Cardiac septum (tissue), 1 donor: ENCODE data around the gene SLC25A3. TPM values are rescaled to one million over a fixed set of nuclear protein-coding genes. Genes with fewer than 3 reads are reported as not detected.
A peak's percentile ranks its signal among the peaks of the same experiment; 100 is the strongest.
"Not testable (repeated sequence)": the region's sequence is repeated elsewhere in the genome, so short reads cannot be mapped to it uniquely, and the experiment has no call there.

ENCODE experiments used
- DNase-seq: peaks from one replicate; pipeline ENCODE4 v3.0.0-alpha.2; 2020; ENCODE audit warnings: low spot score
- intact Hi-C: fragments of 100-400 bp; cut with DNase I; formaldehyde crosslinking; loops from one replicate; pipeline ENCODE4 v1.14.0; 2022
- total RNA-seq: library from RNA; stranded (reverse); fragmentation: NEBNext Ultra II Directional; extraction: Animal tissue kit (Norgen Biotek cat#: 25700); gene quantifications from one replicate; pipeline ENCODE4 v1.2.1, GENCODE V29; 2021
- donor health status: DM: no; HTN: no; CAD: no.

SLC25A3 gene
- total RNA-seq, 1 donor from 2014 or later: 1,075 TPM

GRCh38 chr12:98591209-98591608, 2.3 kb upstream of the SLC25A3 start:
- no peak for DNase-seq
- intact Hi-C loops: loop anchor here (2.0 kb wide), 1 partner anchor 24 kb away; no protein-coding TSS in a partner anchor

DNA sequence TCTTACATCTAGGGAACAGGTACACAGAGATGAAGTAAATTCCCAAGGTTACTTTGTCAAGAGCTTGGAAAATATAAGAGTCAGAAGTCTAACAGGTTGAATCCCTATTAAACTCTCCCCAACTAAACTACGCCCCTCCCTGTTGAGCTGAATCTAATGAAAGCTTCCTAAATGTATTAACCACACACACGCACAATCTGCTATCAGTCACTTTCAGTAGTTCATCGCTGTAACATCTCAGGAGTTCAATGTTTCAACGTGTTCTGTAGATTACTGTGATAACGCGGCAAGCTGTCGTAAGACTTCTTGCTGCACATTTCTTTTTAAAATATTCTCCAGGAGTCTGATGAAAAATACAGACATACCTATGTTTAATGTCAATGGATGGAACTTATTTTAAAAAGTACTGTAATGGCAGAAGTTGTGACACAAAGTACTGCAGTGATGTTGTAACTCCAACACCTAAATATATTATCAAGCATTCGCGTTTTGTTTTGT, 612 bp upstream of the SLC25A3 start:
- intact Hi-C loops: loop anchor here (1.0 kb wide), 1 partner anchor 52 kb away; the partner anchor contains the start of gene APAF1
- DNase-seq: no peak

DNA sequence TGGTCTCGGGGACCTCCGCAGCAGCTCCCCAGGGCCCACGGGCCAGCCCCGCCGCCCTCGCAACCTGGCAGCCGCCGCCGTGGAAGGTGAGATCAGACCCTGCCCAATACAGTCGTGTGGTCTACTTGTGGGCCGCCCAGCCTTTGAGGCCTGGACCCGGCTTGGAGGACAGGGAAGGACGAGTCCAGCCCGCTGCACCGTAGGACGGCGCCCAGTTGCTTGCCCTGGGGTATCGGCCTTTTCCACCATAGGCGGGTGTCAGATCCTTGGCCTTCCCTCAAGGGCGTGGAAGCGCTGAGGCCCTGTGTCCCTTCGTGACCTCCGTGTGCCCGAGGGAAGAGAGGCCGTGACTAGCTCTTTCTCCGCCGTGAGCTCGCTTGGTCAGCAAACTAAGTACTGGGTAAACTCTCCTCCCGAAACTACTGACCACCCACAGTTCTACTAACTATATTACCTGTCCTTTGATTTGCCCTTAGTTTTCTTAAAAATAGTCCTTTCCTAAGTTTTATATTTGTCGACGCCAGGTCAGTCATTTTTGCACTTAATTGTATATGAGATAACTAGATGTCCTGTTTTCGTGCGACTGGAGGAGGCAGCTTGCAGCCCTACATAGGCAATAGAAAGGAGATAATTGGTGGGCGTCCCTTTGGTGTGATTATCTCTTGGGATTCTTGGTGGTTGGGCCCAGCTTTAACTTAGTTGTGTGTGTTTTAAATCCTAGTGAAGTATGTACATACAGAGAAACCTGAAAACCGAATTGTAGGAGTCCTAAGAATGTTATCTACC, 757 bp downstream of the SLC25A3 start:
- intact Hi-C loops: no loop called here

GRCh38 chr12:98595243-98595988, 1.9 kb downstream of the SLC25A3 start:
- intact Hi-C loops: no loop called here
- no peak for DNase-seq

More for the DNA sequence above, 757 bp downstream of the SLC25A3 start:
- DNase-seq: peak; percentile 77

DNA sequence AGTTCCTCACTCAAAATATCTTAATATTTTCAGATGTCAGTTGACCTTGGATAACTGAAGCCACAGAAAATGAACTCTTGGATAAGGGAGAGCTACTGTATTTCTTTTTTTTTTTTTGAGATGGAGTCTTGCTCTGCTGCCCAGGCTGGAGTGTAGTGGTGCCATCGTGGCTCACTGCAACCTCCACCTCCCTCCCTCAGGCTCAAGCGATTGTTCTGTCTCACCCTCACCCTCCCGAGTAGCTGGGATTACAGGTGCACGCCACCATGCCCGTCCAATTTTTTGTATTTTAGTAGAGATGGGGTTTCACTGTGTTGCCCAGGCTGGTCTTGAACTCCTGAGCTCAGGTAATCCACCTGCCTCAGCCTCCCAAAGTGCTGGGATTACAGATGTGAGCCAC, 3.8 kb downstream of the SLC25A3 start:
- intact Hi-C loops, DNase-seq: not testable (repeated sequence)

DNA sequence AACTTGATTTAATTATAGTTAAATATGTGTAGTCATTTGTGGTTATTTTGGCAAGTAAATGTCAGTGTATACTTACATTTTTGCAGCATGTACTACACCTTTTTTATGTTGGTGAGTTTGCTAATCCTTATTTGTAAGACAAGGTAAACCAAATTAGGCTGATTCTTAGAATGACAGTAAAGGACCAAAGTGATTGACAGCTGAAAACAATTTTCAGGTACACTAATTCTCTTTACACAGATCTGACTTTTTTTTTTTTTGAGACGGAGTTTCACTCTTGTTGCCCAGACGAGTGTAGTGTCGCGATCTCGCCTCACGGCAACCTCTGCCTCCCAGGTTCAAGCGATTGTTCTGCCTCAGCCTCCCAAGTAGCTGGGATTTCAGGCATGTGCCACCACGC, 8.4 kb downstream of the SLC25A3 start:
- DNase-seq: no peak
- intact Hi-C loops: no loop called here

- no peak for DNase-seq
- intact Hi-C loops: no loop called here
These were observed 13.0 kb downstream of the SLC25A3 start for GRCh38 chr12:98606359-98606988.

DNA sequence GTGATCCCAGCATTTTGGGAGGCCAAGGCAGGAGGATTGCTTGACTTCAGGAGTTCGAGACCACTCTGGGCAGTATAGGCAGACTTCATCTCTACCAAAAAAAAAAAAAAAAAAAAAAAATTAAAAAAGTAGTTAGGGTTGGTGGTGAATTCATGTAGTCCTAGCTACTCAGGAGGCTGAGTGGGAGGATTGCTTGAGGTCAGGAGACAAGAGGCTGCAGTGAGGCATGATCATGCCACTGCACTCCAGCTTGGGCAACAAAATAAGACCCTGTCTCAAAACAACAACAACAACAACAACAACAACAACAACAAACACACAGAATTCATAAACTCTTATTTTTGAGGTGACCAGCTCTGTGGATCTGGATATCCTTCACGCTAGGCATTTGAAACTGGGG, 17.1 kb downstream of the SLC25A3 start:
- DNase-seq: no peak
- intact Hi-C loops: no loop called here

GRCh38 chr12:98612696-98613334, 19.3 kb downstream of the SLC25A3 start:
- intact Hi-C loops: no loop called here
- DNase-seq: no peak

DNA sequence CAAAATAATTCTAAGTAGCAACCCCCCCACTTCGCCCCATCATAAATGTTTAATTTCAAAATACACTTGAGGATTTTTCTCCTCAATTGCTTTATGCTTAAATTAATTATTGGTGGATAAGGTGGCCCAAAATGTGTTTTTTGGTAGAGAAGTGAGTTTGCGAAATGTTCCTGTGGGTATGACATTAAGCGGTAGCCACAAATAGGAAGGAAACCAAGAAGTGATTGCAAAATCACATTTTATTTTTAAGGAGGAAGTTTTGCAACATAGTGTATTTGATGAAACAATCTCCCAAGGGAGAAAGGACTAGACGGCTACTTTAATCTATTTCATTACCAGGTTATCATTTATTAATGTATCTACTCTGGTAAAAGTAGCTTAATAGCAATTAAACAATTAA, 25.5 kb downstream of the SLC25A3 start:
- intact Hi-C loops: no loop called here

DNA sequence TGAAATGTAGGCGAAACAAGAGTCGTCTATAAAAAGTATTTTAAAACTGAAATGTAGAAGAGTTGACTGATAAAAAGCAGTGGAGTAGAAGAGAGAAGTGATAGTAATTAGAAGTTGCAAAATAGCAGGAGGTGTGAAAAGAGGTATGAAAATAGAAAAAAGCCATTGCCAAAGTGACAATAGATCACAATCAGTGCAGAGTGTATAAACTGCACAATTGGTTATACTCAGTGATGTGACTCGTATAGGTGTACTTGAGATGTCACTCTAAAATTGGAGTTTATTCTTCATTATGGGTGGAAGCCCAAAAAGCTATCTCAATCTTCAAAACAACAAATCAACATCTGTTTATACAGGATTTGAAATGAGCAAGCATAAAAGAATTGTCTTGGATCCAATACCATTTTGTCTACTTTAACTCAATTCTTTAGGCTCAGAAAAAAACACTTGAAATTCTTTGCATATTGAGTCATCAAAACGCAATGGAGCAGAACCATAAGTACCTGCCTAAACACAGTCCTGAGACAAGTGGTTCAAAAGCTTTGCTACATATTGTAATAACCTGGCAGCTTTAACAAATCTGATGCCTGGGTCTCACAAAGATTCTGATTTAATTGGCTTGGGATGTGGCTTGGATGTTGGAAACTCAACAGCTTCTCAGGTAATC, 42.3 kb downstream of the SLC25A3 start:
- intact Hi-C loops: no loop called here
- DNase-seq: no peak

More for the DNA sequence above, 25.5 kb downstream of the SLC25A3 start:
- no peak for DNase-seq

- no peak for DNase-seq
These were observed 43.6 kb downstream of the SLC25A3 start for GRCh38 chr12:98637068-98637467.

DNA sequence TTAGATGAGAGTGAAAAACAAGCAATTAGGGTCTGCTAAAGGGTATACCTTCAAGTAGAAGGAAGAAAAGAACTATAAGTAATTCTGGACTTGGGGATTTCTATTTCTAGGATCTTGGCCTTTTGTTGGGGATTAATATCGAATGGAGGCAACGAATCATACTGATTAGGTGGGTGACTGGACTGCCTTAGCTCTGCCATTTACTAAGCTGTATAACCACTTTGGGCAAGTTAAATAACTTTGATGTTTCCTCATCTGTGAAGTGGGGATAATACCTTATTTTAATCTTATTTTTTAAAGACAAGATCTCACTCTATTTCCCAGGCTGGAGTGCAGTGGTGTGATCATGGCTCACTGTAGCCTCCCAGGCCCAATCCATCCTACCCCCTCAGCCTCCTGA, 44.5 kb downstream of the SLC25A3 start:
- DNase-seq: no peak
- intact Hi-C loops: no loop called here

More at GRCh38 chr12:98637068-98637467, 43.6 kb downstream of the SLC25A3 start:
- intact Hi-C loops: no loop called here

DNA sequence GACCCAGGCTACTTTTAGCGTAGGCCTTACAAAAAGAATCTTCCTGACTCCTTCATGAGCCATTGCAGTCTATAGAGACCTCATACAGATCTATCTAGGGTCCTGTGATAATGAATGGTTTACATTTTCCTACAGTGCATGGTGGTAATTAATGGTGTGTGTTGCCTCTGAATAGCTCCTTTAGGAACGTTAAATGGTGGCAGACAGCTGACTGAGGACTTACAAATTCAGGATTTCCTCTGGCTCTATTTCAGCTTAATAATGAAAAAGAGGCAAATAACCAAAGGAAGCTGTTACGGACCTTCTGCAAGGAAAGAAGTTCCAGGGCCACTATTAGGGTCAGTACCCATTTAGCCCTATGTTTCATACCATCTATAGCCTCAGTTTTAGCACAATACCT, 46.0 kb downstream of the SLC25A3 start:
- intact Hi-C loops: no loop called here
- DNase-seq: no peak

- intact Hi-C loops: loop anchor here (10.0 kb wide), 1 partner anchor 128 kb away; the partner anchor contains the start of gene TMPO
- not testable (repeated sequence) for DNase-seq
These were observed 49.3 kb downstream of the SLC25A3 start for GRCh38 chr12:98642801-98643200.

- no peak for DNase-seq
- intact Hi-C loops: loop anchor here (10.0 kb wide), 1 partner anchor 130 kb away; the partner anchor contains the start of gene TMPO
These were observed 50.9 kb downstream of the SLC25A3 start for GRCh38 chr12:98644433-98644711.

- intact Hi-C loops: loop anchor here (1.0 to 10.0 kb wide), 2 partner anchors 52 to 130 kb away; partner anchors contain the start of genes SLC25A3 and TMPO
- peak; percentile 99 for DNase-seq
These were observed 51.5 kb downstream of the SLC25A3 start, which contains the start of the genes APAF1 and IKBIP for GRCh38 chr12:98644712-98645571. APAF1 (plus strand) TSS chr12:98645290; CDS start chr12:98648360, 3,070 bp downstream. IKBIP (minus strand) TSS chr12:98644788; CDS start chr12:98644701, 87 bp downstream.

- intact Hi-C loops: loop anchor here (1.0 to 10.0 kb wide), 2 partner anchors 52 to 131 kb away; partner anchors contain the start of genes SLC25A3 and TMPO
- no peak for DNase-seq
These were observed 52.1 kb downstream of the SLC25A3 start for GRCh38 chr12:98645572-98646067.
